HG02981 (cell line): ENCODE results near the gene GLRX5.

Experiments
- ATAC-seq: cut with Tn5 transposase; IDR thresholded peaks from one replicate; pipeline ENCODE4 v1.9.1; 2021; ENCODE audit warnings: mild to moderate bottlenecking, moderate library complexity; ENCODE audit not compliant: unreplicated experiment

The GLRX5 gene

GRCh38 chr14:95515596-95516552 is 19.0 kb upstream of the GLRX5 start:
- ATAC-seq = peak; percentile 85

- peak; percentile 35 for ATAC-seq
Measured at GRCh38 chr14:95516554-95517181, 18.2 kb upstream of the GLRX5 start, which contains the start of gene SYNE3. Gene SYNE3, minus strand, starts transcription at chr14:95516650. Its CDS starts 40,829 bp downstream, at chr14:95475821.

DNA sequence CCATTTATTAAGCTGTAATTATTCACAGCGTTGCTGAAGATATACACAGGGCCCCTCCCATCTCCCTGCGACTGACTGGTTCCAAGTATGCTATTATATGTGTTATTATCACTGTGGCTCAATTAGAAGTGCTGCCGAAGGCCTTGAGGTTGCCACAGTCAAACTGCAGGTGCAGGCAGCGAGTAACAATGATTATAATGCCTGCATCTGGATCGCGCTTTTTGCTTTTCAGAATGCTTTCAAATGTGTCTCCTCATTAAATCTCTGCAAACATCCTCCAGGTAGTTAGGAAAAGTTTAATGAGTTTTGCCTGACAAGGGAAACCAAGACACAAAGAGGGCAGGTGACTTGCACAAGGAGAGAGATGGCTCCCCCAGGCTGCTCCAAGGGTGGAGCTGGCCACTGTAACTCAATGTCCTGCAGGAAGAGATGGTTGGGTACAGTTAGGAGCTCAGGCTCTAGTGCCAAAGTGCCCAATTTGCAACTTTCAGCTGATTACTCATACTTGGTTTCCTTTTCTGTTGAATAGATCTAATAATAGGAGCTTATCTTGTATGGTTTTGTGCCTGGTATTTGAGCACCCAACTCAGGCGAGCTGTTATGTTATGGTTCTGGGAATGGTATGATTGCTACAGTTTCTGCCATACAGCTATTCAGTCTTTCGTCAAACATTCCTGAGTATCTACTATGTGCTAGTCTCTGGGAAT is 16.7 kb upstream of the GLRX5 start:
- no peak for ATAC-seq

- no peak for ATAC-seq
Measured at GRCh38 chr14:95519699-95520098, 15.2 kb upstream of the GLRX5 start.

GRCh38 chr14:95520346-95520745 is 14.5 kb upstream of the GLRX5 start:
- ATAC-seq = no peak

- ATAC-seq = no peak
Measured at GRCh38 chr14:95521001-95521400, 13.8 kb upstream of the GLRX5 start.

- ATAC-seq = no peak
Measured at GRCh38 chr14:95522116-95522515, 12.7 kb upstream of the GLRX5 start.

DNA sequence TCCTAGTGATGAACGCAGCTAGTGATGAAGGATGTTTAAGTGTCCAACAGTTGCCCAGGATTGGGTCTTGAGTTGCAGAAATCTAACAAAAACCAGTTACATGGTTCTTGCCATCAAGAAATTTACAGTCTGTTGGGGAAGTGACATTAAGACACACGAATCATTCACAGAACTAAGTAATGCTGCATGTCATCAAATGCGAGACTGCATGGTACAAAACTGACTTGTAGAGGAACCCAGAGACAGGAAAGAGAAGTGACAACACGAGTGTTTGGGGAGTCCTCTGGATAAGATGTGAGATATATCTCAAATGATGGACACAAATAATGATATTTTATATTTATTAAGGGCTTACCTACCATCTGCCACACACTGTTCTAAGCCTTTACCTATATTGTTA is 12.3 kb upstream of the GLRX5 start:
- ATAC-seq = no peak

DNA sequence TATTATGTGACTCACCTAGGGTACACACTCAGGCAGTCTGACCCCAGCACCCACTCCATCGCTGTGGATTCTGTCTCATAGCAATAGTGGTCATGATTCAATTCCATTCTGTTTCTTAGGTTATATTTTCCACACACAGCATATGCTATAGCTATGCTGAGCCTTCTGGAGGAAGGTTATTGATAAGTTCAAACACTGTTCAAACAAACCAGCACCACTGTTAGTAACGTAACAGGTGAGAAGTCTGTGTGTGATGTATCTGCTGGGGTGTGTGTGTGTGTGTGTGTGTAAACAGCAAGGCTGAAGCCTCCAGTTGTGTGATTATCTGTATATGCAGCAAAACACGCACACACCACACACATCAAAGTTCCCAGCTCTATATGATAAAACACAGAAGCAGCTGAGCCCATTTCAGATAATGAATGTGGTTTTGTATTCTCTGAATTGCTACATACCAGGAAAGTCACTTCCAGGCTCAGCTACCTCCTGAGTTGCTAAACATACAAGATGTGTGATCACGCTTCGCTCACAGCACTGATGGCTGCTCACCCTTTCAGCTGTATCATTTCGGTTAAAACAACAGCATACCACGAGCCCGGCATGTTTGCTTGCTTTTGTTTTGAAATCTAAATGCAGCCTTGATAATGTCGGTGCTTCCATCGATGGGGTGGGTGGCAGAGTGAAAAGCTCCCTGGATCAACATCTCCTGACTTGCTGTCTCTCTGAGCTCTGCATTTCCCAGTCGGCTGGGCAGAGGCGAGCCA is 11.6 kb upstream of the GLRX5 start:
- no peak for ATAC-seq

DNA sequence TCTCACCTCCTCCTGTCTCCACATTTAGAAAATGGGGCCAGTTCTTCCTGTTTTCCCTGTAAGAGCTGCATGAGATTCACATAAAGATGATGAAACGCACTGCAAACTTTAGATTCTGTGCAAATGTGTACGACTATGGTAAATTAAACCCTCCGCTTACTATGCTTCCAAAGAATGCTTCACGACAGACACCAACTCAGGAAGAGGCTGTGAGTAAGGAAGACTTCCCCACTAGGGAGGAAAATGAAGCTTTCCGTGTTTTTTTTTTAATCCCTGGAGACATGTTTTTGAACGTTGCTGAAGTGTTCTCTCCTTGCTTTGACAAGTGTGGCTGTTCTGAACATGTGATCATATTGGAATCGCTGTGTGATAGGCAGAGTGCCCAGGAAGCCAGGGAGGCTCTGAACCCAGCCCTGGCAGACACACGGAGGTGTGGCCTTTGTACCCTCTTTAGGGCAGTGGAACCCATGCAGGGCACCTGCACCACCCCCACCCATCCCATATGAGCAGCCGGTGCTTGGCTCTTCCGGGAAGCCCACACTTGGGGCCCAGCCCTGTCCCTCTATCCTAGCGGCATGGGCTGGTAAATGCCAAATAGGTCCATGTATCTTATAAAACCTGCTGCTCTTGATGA is 10.9 kb upstream of the GLRX5 start:
- ATAC-seq = peak; percentile 41

DNA sequence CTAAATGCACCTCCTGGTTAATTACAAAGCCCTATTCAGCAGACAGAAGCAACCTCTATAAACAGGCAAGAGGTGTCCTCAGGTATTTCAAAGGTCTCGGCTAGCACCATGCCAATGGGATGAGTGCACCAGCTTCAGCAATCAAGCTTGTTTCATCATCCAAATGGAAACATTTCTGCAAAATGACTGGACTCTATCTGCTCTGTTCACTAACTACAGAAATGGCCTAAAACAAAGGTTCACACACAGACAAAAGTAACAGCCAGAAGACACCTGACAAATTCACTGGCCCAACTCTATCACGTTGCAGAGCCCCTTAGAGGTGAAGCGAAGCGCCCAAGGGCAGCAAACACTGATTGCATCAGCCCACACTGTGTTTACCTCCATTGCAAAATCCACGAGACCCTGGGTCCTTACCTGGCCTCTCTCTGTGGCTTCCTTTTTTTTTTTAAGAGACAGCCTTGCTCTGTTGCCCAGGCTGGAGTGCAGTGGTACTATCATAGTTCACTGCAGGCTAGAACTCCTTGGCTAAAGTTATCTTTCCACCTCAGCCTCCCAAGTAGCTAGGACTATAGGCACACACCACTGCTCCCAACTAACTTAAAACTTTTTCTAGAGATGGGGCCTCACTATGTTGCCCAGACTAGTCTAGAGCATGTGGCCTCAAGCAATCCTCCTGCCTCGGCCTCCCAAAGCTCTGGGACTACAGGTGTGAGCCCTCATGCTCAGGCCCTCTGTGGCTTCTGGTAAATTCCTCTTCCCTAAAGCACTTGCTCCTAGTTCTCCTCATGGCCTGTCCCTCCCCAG is 9.9 kb upstream of the GLRX5 start:
- ATAC-seq = no peak

GRCh38 chr14:95525999-95526398 is 8.9 kb upstream of the GLRX5 start:
- no peak for ATAC-seq

GRCh38 chr14:95526483-95527386 is 8.1 kb upstream of the GLRX5 start:
- ATAC-seq = no peak

DNA sequence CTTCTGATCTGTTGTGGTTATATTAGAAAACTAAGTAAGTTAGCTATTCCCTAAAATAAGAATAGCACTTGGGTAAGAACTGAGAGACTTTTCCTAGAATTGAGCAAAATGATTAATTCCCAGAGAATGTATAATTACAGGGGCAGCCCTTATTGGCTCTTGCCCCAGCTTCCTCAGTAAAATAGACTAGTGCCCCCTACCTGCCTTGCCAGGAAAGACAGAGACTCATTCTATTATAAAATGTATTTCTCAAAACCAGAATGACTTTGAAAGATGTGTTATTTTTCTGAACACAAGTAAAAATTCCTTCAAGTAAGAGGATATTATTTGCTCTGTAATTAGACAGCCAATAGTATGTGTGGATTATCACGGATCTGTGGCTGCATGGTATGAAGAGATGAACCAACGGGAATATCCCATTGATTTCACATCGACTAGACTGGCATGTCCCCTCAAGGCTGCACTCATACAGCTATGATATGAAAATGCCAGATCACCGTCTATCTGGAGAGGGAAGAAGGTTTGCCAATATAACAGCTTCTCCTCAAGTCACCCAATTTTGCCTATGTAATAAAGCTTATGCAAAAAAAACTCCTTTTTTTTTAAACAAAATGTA is 7.4 kb upstream of the GLRX5 start:
- ATAC-seq = no peak

GRCh38 chr14:95529216-95529615 is 5.6 kb upstream of the GLRX5 start:
- ATAC-seq = no peak

GRCh38 chr14:95530473-95531276 is 4.2 kb upstream of the GLRX5 start:
- ATAC-seq = no peak

- no peak for ATAC-seq
Measured at GRCh38 chr14:95531473-95531872, 3.4 kb upstream of the GLRX5 start.
